Measurements from ENCODE around the gene PPA2. TPM values are rescaled to one million over a fixed set of nuclear protein-coding genes. Genes with fewer than 3 reads are reported as not detected.

The PPA2 gene
- total RNA-seq, 1 experiment from 2014 or later = 54.6 TPM

GRCh38 chr4:105327222-105327621 lies 146.6 kb downstream of the PPA2 start:
- ATAC-seq (no peak), DNase-seq (ENCODE audit: low read depth, low spot score) (no peak)
- Histone ChIP-seq H3K9me3 (ENCODE audit: control insufficient read depth, insufficient read depth, low read depth, low read length) (no peaks in the 10 kb centered on the region), H3K27me3 (ENCODE audit: control insufficient read depth, insufficient read depth, low read length) (no peaks in the 10 kb centered on the region), H3K27ac (ENCODE audit: low read length) (no peak overlapping the region), H3K36me3 (ENCODE audit: control insufficient read depth, insufficient read depth, low read length) (no peaks in the 10 kb centered on the region), H3K4me3 (ENCODE audit: low read depth in 2 of 2, low read length in 2 of 2) (no peak overlapping the region), H3K4me1 (ENCODE audit: control insufficient read depth, insufficient read depth, low read length) (no peaks in the 10 kb centered on the region)
- TF ChIP-seq SIN3A (IDR thresholded peaks at IDR 0.05; ENCODE audit: borderline replicate concordance, insufficient read depth, low read depth, low read length) (no peak), TCF7L2 (IDR thresholded peaks at IDR 0.05; ENCODE audit: low read depth, low read length) (no peak)
- ChIA-PET CTCF (no interaction called here), POLR2A (no interaction called here)
- in situ Hi-C loops (cut with HindIII; ENCODE audit: low pct_unique_long_range_greater_than_20kb, low sequenced_read_pairs) = no loop called here
- no TSS peak for BruUV-seq (replicated peaks)
- intact Hi-C loops (cut with micrococcal nuclease; ENCODE audit: unreplicated experiment) = no loop called here

Other genes starting within 250 kb of the PPA2 start
- not detected for gene ARHGEF38, start 78.6 kb upstream of the PPA2 start, total RNA-seq (2021; ENCODE audit: unreplicated experiment)
- 13.9 TPM for gene INTS12, start 234.6 kb upstream of the PPA2 start, total RNA-seq (2021; ENCODE audit: unreplicated experiment)
- gene GSTCD, start 234.7 kb upstream of the PPA2 start, total RNA-seq (2021; ENCODE audit: unreplicated experiment) = 8.8 TPM